Activated naive CD8-positive, alpha-beta T cell treated with anti-CD3 and anti-CD28 coated beads for 36 hours (primary cell): ENCODE results near the gene TTF1. TPM values are rescaled to one million over a fixed set of nuclear protein-coding genes. Genes with fewer than 3 reads are reported as not detected.
"Not testable (repeated sequence)": the region's sequence is repeated elsewhere in the genome, so short reads cannot be mapped to it uniquely, and the experiment has no call there.

ENCODE experiments used
- DNase-seq: peaks from one replicate; pipeline ENCODE4 v3.0.0; 2021
- H3K27ac Mint-ChIP-seq: one replicate; pipeline ENCODE4 v1.8.0; 2022; ENCODE audit warnings: mild to moderate bottlenecking, moderate library complexity, mixed read lengths
- H3K27me3 Mint-ChIP-seq: one replicate; pipeline ENCODE4 v1.8.0; 2022; ENCODE audit warnings: mild to moderate bottlenecking, mixed read lengths
- H3K36me3 Mint-ChIP-seq: one replicate; pipeline ENCODE4 v1.8.0; 2021; ENCODE audit warnings: mild to moderate bottlenecking, mixed read lengths
- H3K4me1 Mint-ChIP-seq: one replicate; pipeline ENCODE4 v1.8.0; 2021; ENCODE audit warnings: mixed read lengths
- H3K4me3 Mint-ChIP-seq: one replicate; pipeline ENCODE4 v1.8.0; 2022; ENCODE audit warnings: mild to moderate bottlenecking, moderate library complexity, mixed read lengths
- H3K9me3 Mint-ChIP-seq: one replicate; pipeline ENCODE4 v1.8.0; 2022; ENCODE audit warnings: mixed read lengths
- total RNA-seq, 2 experiments: library from RNA; stranded (reverse); gene quantifications; one replicate each; pipeline ENCODE4 v1.2.3, GENCODE V29; 2021

The TTF1 gene
- total RNA-seq, 2 experiments from 2014 or later = 41.5 to 42.2 TPM

- Mint-ChIP-seq H3K9me3 (no peaks in the 10 kb centered on the region), H3K4me1 (no peaks in the 10 kb centered on the region), H3K27me3 (no peaks in the 10 kb centered on the region), H3K36me3 (peaks cover 26% of the 10 kb centered on the region), H3K27ac (no peak overlapping the region), H3K4me3 (no peak overlapping the region)
- no peak for DNase-seq
Observed at GRCh38 chr9:132395560-132395959, 11.1 kb downstream of the TTF1 start.

DNA sequence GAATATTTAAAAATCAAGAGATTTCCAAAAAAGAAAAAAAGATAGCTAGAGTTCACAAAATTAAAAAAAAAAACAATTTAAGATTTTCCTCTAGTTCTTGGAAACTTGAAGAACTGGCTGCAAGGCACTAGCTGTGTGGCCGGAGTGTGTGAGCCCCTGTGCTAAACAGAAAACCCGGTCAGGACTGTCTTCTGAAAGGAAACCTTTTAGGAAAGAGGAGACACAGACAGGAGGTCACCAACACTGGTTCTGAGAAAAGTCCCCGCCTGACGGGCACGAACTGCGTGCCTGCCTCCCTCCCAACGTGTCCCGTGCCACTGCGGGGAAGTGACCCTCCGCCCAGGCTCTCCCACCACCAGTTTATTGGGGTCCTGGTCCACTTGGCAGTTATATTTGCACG, 15.2 kb downstream of the TTF1 start:
- H3K9me3 Mint-ChIP-seq = no peaks in the 10 kb centered on the region
- H3K27me3 Mint-ChIP-seq = no peaks in the 10 kb centered on the region
- H3K4me3 Mint-ChIP-seq = no peak overlapping the region
- DNase-seq = no peak
- no peak overlapping the region for H3K27ac Mint-ChIP-seq
- no peaks in the 10 kb centered on the region for H3K4me1 Mint-ChIP-seq
- peaks cover 14% of the 10 kb centered on the region for H3K36me3 Mint-ChIP-seq

DNA sequence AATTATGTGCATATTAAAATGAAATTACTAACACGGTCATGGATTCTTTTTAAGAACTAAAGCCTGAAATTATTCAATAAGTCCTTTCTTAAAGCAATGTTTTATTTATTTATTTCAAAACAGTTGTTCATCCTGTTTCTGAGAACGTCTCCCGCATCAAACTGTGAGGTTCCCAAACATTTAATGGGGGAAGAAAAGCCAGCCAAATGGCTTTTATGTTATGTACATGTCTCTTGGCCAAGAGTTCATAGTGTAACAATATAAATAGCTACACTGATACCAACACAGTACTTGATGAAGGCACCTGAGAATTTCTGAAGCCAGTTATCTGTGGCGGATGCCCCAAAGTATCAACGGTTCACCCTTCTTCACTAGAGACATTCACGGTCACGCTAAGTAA, 15.7 kb downstream of the TTF1 start:
- Mint-ChIP-seq H3K4me1 (no peaks in the 10 kb centered on the region), H3K27ac (no peak overlapping the region), H3K9me3 (no peaks in the 10 kb centered on the region), H3K27me3 (no peaks in the 10 kb centered on the region), H3K4me3 (no peak overlapping the region), H3K36me3 (peaks cover 12% of the 10 kb centered on the region)
- DNase-seq = no peak

- Mint-ChIP-seq H3K9me3 (no peaks in the 10 kb centered on the region), H3K27me3 (no peaks in the 10 kb centered on the region), H3K4me3 (no peak overlapping the region), H3K36me3 (peaks cover 28% of the 10 kb centered on the region), H3K4me1 (peaks cover 28% of the 10 kb centered on the region), H3K27ac (no peak overlapping the region)
- no peak for DNase-seq
Observed at GRCh38 chr9:132387133-132387532, 19.5 kb downstream of the TTF1 start.

DNA sequence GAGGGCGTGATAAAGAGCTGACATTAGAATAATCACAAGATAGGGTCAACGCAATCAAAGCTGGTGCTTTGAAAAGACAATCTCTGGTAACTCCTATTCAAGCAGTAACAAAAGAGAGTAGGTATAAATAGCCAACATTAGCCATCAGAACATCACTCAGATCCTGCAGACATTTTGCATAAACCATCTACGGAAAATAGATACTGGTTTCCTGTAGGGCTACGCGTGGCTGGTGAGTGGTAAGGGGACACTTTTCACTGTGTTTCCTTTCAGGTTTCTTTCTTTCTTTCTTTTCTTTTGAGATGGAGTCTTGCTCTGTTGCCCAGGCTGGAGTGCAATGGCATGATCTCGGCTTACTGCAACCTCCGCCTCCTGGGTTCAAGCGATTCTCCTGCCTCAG, 22.3 kb downstream of the TTF1 start:
- Mint-ChIP-seq H3K27me3 (no peaks in the 10 kb centered on the region), H3K4me1 (peaks cover 32% of the 10 kb centered on the region), H3K27ac (peak overlapping the region; percentile 73), H3K9me3 (no peaks in the 10 kb centered on the region), H3K4me3 (no peak overlapping the region), H3K36me3 (peaks cover 31% of the 10 kb centered on the region)
- no peak for DNase-seq

DNA sequence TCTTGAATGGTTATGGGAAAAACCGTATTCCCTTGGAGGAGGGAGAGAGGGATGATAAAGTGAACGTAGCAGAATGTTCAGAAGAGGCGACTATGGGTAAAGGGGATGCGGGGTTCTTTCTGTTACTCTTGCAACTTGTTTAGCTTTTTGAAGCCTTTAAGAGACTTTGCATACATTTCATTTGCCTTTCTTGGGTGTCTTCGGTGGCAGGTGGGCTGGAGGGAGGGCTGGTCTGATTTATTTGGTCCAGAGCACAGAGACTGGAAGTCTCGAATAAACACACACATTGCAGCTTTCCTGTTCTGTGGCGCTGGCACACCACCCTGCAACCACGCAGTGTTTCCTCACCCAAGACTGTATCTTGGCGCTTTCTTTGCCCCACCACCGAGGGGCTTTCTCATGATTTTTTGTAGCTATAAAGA, 23.2 kb downstream of the TTF1 start:
- Mint-ChIP-seq H3K4me1 (peaks cover 32% of the 10 kb centered on the region), H3K27me3 (no peaks in the 10 kb centered on the region), H3K4me3 (no peak overlapping the region), H3K9me3 (no peaks in the 10 kb centered on the region), H3K27ac (peak overlapping the region; percentile 57), H3K36me3 (peaks cover 31% of the 10 kb centered on the region)
- DNase-seq = no peak

- DNase-seq = no peak
- no peaks in the 10 kb centered on the region for H3K9me3 Mint-ChIP-seq
- peaks cover 32% of the 10 kb centered on the region for H3K4me1 Mint-ChIP-seq
- H3K27me3 Mint-ChIP-seq = no peaks in the 10 kb centered on the region
- H3K4me3 Mint-ChIP-seq = no peak overlapping the region
- H3K27ac Mint-ChIP-seq = peak overlapping the region; percentile 55
- peaks cover 28% of the 10 kb centered on the region for H3K36me3 Mint-ChIP-seq
Observed at GRCh38 chr9:132381966-132382541, 24.6 kb downstream of the TTF1 start.

GRCh38 chr9:132378416-132378815, 28.2 kb downstream of the TTF1 start:
- Mint-ChIP-seq H3K36me3 (peaks cover 29% of the 10 kb centered on the region), H3K4me1 (peaks cover 18% of the 10 kb centered on the region)
- H3K27me3 Mint-ChIP-seq, DNase-seq, H3K9me3 Mint-ChIP-seq, H3K4me3 Mint-ChIP-seq, H3K27ac Mint-ChIP-seq: not testable (repeated sequence)

DNA sequence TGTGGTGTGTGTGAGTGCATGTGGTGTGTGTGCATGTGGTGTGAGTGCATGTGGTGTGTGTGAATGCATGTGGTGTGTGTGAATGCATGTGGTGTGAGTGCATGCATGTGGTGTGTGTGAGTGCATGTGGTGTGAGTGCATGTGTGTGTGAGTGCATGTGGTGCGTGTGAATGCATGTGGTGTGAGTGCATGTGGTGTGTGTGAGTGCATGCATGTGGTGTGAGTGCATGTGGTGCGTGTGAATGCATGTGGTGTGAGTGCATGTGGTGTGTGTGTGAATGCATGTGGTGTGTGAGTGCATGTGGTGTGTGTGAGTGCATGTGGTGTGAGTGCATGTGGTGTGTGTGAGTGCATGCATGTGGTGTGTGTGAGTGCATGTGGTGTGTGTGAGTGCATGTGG, 28.9 kb downstream of the TTF1 start:
- H3K27me3 Mint-ChIP-seq, DNase-seq, H3K4me3 Mint-ChIP-seq, H3K27ac Mint-ChIP-seq, H3K9me3 Mint-ChIP-seq: not testable (repeated sequence)
- H3K36me3 Mint-ChIP-seq = peaks cover 28% of the 10 kb centered on the region
- peaks cover 17% of the 10 kb centered on the region for H3K4me1 Mint-ChIP-seq

DNA sequence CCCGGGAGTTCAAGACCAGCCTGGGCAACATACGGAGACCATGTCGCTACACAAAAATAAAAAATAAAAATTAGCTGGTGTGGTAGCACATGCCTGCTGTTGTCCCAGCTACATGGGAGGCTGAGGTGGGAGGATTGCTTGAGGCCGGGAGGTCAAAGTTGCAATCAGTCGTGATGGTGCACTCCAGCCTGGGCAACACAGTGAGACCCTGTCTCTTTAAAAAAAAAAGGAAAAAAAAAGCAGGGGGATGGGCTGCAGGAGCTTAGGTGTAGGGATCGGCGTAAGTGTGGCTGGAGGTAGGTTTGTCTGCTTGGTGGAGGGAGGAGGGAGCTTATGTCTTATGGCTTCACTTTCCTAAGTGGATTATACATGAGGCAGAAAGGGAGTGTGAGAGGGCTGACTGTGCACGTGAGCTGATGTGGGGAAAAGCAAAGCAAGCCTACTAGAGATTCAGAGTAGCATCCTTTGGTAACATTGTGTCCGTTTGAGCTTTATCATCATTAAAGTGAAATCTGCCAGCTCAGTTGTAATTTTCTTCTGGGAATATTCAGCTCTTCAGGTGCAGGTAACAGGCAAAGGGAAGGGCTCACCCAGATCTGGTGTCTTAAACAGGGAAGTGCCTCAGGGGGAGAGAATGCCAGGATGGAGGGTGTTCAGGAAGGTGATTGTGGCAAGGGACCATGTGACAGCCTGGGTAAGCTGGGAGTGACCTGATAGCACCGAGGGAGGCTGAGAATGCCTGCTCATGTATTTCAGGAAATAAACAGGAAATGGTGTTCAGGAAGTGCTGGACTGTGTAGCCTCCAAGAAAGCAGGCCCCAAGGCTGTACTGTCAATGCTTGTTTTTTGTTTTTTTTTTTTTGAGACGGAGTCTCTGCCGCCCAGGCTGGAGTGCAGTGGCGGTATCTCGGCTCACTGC, 34.2 kb downstream of the TTF1 start:
- H3K9me3 Mint-ChIP-seq = no peaks in the 10 kb centered on the region
- H3K27ac Mint-ChIP-seq = peak overlapping the region; percentile 40
- no peak overlapping the region for H3K4me3 Mint-ChIP-seq

DNA sequence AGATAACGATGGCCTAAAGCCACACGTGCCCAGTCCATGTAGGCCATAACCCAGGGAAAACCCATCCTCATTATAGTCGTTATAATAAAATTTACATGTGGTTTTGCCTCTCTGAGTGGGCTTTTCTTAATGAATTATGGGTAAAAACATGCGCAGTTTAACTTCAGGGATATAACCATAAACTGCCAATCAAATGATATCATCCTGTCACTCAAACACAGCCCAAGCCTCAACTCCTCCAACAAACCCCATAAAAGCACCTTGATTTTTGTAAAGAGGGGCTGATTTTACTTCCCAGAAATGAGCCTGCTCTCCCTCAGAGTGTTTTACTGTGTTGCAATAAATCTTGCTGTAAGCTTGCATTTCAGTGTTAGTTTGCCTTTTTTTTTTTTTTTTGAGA, 36.0 kb downstream of the TTF1 start:
- H3K27ac Mint-ChIP-seq = no peak overlapping the region
- no peaks in the 10 kb centered on the region for H3K27me3 Mint-ChIP-seq
- peaks cover 20% of the 10 kb centered on the region for H3K36me3 Mint-ChIP-seq
- H3K4me3 Mint-ChIP-seq = no peak overlapping the region
- peaks cover 14% of the 10 kb centered on the region for H3K4me1 Mint-ChIP-seq
- no peak for DNase-seq
- H3K9me3 Mint-ChIP-seq = no peaks in the 10 kb centered on the region

More for the DNA sequence above, 34.2 kb downstream of the TTF1 start:
- H3K4me1 Mint-ChIP-seq = peaks cover 14% of the 10 kb centered on the region
- no peak for DNase-seq
- H3K36me3 Mint-ChIP-seq = peaks cover 24% of the 10 kb centered on the region
- H3K27me3 Mint-ChIP-seq = no peaks in the 10 kb centered on the region

GRCh38 chr9:132369421-132369820, 37.2 kb downstream of the TTF1 start:
- peaks cover 13% of the 10 kb centered on the region for H3K36me3 Mint-ChIP-seq
- H3K4me1 Mint-ChIP-seq = peaks cover 14% of the 10 kb centered on the region
- no peaks in the 10 kb centered on the region for H3K9me3 Mint-ChIP-seq

DNA sequence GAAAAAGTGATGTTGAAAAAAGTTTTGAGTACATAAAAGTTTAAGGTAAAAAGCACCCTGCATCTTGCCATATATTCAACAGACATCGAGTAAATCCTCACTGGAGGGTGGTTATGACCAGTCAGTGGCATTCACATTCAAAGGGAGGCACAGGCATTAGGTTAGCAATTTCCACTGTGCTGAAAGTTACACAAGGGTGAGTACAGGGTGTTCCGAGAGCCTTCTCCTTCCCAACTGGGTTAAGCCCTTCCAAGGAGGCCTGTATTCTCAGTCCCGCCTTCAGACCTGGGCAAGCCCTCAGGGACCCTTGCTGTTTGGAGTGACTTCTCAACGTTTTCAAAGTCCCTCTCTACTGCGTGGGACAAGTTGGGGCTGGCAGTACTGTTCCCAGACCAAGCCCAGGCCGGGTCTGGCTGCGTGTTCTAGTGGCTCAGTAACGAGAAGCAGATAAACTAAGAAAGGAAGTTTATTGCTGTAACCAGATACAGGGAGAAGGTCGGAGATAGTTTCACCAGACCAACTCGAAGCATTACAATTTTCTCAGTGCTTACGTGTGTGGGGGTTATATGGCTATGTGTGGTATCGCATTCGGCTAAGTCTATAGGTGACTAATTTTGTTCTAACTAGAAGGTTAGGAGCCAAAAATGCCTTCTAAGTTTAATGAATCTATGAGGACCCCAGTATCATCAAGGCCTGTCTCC, 38.9 kb downstream of the TTF1 start:
- Mint-ChIP-seq H3K27me3 (no peaks in the 10 kb centered on the region), H3K36me3 (peaks cover 5% of the 10 kb centered on the region), H3K4me3 (no peak overlapping the region), H3K9me3 (no peaks in the 10 kb centered on the region), H3K27ac (no peak overlapping the region), H3K4me1 (peaks cover 5% of the 10 kb centered on the region)
- no peak for DNase-seq

More at GRCh38 chr9:132369421-132369820, 37.2 kb downstream of the TTF1 start:
- no peaks in the 10 kb centered on the region for H3K27me3 Mint-ChIP-seq
- H3K4me3 Mint-ChIP-seq = no peak overlapping the region
- H3K27ac Mint-ChIP-seq = no peak overlapping the region
- DNase-seq = no peak

- Mint-ChIP-seq H3K4me1 (no peaks in the 10 kb centered on the region), H3K4me3 (no peak overlapping the region), H3K36me3 (no peaks in the 10 kb centered on the region), H3K9me3 (no peaks in the 10 kb centered on the region), H3K27me3 (no peaks in the 10 kb centered on the region), H3K27ac (no peak overlapping the region)
- no peak for DNase-seq
Observed at GRCh38 chr9:132366481-132366880, 40.2 kb downstream of the TTF1 start.

GRCh38 chr9:132365986-132366385, 40.7 kb downstream of the TTF1 start:
- Mint-ChIP-seq H3K4me3 (no peak overlapping the region), H3K27ac (no peak overlapping the region), H3K36me3 (no peaks in the 10 kb centered on the region), H3K4me1 (no peaks in the 10 kb centered on the region), H3K27me3 (no peaks in the 10 kb centered on the region), H3K9me3 (no peaks in the 10 kb centered on the region)
- DNase-seq = no peak
